DMS53 treated with DMSO at 0.1 percent for 48 hours (cell line): Measurements from ENCODE around the gene RAB2B.
"Not testable (repeated sequence)": the region's sequence is repeated elsewhere in the genome, so short reads cannot be mapped to it uniquely, and the experiment has no call there.

Experiments
- DNase-seq: peaks from one replicate; lab custom pipeline; 2025; ENCODE audit not compliant: unreplicated experiment; lab: John Stamatoyannopoulos, UW

Gene RAB2B

GRCh38 chr14:21494902-21495762, 18.4 kb upstream of the RAB2B start:
- no peak for DNase-seq

GRCh38 chr14:21486640-21487087, 9.9 kb upstream of the RAB2B start:
- DNase-seq: no peak

GRCh38 chr14:21476523-21476924, 235 bp downstream of the RAB2B start:
- DNase-seq: peak; percentile 22

GRCh38 chr14:21475767-21476522, 814 bp downstream of the RAB2B start:
- DNase-seq: no peak

- no peak for DNase-seq
Measured at GRCh38 chr14:21467616-21468015, 9.1 kb downstream of the RAB2B start.

- DNase-seq: peak; percentile 95
Measured at GRCh38 chr14:21455912-21456667, 20.7 kb downstream of the RAB2B start, which contains the start of gene CHD8. CHD8 (minus strand) TSS chr14:21456123; CDS start chr14:21431643, 24,480 bp downstream.

GRCh38 chr14:21455592-21455911, 21.2 kb downstream of the RAB2B start:
- DNase-seq: no peak

- DNase-seq: no peak
Measured at GRCh38 chr14:21454843-21455544, 21.8 kb downstream of the RAB2B start.

GRCh38 chr14:21449899-21450216, 26.9 kb downstream of the RAB2B start:
- DNase-seq: no peak

- DNase-seq: not testable (repeated sequence)
Measured at GRCh38 chr14:21442657-21443056, 34.1 kb downstream of the RAB2B start.

- DNase-seq: no peak
Measured at GRCh38 chr14:21440859-21441258, 35.9 kb downstream of the RAB2B start.

GRCh38 chr14:21437063-21437901, 39.5 kb downstream of the RAB2B start:
- DNase-seq: peak; percentile 43

- no peak for DNase-seq
Measured at GRCh38 chr14:21436567-21437062, 40.1 kb downstream of the RAB2B start.

- DNase-seq: no peak
Measured at GRCh38 chr14:21431126-21431525, 45.6 kb downstream of the RAB2B start.

GRCh38 chr14:21428930-21429329, 47.8 kb downstream of the RAB2B start:
- no peak for DNase-seq

GRCh38 chr14:21426692-21427091, 50.1 kb downstream of the RAB2B start:
- no peak for DNase-seq

- DNase-seq: no peak
Measured at GRCh38 chr14:21419528-21419927, 57.2 kb downstream of the RAB2B start.

GRCh38 chr14:21415329-21415728, 61.4 kb downstream of the RAB2B start:
- no peak for DNase-seq

GRCh38 chr14:21414137-21414631, 62.6 kb downstream of the RAB2B start:
- no peak for DNase-seq
